ENCODE results near the gene SIDT1. TPM values are rescaled to one million over a fixed set of nuclear protein-coding genes. Genes with fewer than 3 reads are reported as not detected.

SIDT1 gene
- total RNA-seq, 1 donor from 2014 or later: not detected

GRCh38 chr3:113601240-113601639 lies 68.9 kb downstream of the SIDT1 start:
- H3K27ac ChIP-seq: no peak overlapping the region
- H3K9me3 ChIP-seq: no peaks in the 10 kb centered on the region
- no peak overlapping the region for H3K4me3 ChIP-seq
- no peaks in the 10 kb centered on the region for H3K36me3 ChIP-seq
- no peak for DNase-seq (ENCODE audit: low spot score in 2 of 2)
- no peak for TF ChIP-seq CTCF (IDR thresholded peaks at IDR 0.05)
- no peaks in the 10 kb centered on the region for H3K4me1 ChIP-seq
- H3K27me3 ChIP-seq: no peaks in the 10 kb centered on the region
- intact Hi-C loops (cut with DNase I): no loop called here

GRCh38 chr3:113602256-113602655 lies 69.9 kb downstream of the SIDT1 start:
- Histone ChIP-seq H3K27me3 (no peaks in the 10 kb centered on the region), H3K27ac (no peak overlapping the region), H3K4me1 (no peaks in the 10 kb centered on the region), H3K36me3 (no peaks in the 10 kb centered on the region), H3K9me3 (no peaks in the 10 kb centered on the region), H3K4me3 (no peak overlapping the region)
- intact Hi-C loops (cut with DNase I): no loop called here
- no peak for DNase-seq (ENCODE audit: low spot score in 2 of 2)
- TF ChIP-seq CTCF (IDR thresholded peaks at IDR 0.05): no peak

GRCh38 chr3:113602836-113603235 lies 70.5 kb downstream of the SIDT1 start:
- no peaks in the 10 kb centered on the region for H3K9me3 ChIP-seq
- no peaks in the 10 kb centered on the region for H3K4me1 ChIP-seq
- no peak for TF ChIP-seq CTCF (IDR thresholded peaks at IDR 0.05)
- intact Hi-C loops (cut with DNase I): no loop called here
- H3K36me3 ChIP-seq: no peaks in the 10 kb centered on the region
- H3K27me3 ChIP-seq: no peaks in the 10 kb centered on the region
- DNase-seq (ENCODE audit: low spot score in 2 of 2): no peak
- no peak overlapping the region for H3K4me3 ChIP-seq
- H3K27ac ChIP-seq: no peak overlapping the region

GRCh38 chr3:113606539-113607218 lies 74.3 kb downstream of the SIDT1 start:
- no peaks in the 10 kb centered on the region for H3K4me1 ChIP-seq
- no peak for TF ChIP-seq CTCF (IDR thresholded peaks at IDR 0.05)
- H3K9me3 ChIP-seq: no peaks in the 10 kb centered on the region
- no peaks in the 10 kb centered on the region for H3K36me3 ChIP-seq
- H3K27ac ChIP-seq: no peak overlapping the region
- no peak for DNase-seq (ENCODE audit: low spot score in 2 of 2)
- no peak overlapping the region for H3K4me3 ChIP-seq
- H3K27me3 ChIP-seq: no peaks in the 10 kb centered on the region
- intact Hi-C loops (cut with DNase I): no loop called here

GRCh38 chr3:113607219-113607596 lies 74.9 kb downstream of the SIDT1 start:
- Histone ChIP-seq H3K4me1 (no peaks in the 10 kb centered on the region), H3K9me3 (no peaks in the 10 kb centered on the region), H3K4me3 (no peak overlapping the region), H3K36me3 (no peaks in the 10 kb centered on the region), H3K27ac (no peak overlapping the region), H3K27me3 (no peaks in the 10 kb centered on the region)
- no peak for DNase-seq (ENCODE audit: low spot score in 2 of 2)
- TF ChIP-seq CTCF (IDR thresholded peaks at IDR 0.05): no peak
- intact Hi-C loops (cut with DNase I): no loop called here

GRCh38 chr3:113614402-113614801 lies 82.0 kb downstream of the SIDT1 start:
- intact Hi-C loops (cut with DNase I): no loop called here
- Histone ChIP-seq H3K9me3 (no peaks in the 10 kb centered on the region), H3K4me1 (no peaks in the 10 kb centered on the region), H3K27ac (no peak overlapping the region), H3K4me3 (no peak overlapping the region), H3K27me3 (no peaks in the 10 kb centered on the region), H3K36me3 (no peaks in the 10 kb centered on the region)
- peak in 1 of 2 donors; percentile 13 for DNase-seq (ENCODE audit: low spot score in 2 of 2)
- TF ChIP-seq CTCF (IDR thresholded peaks at IDR 0.05): no peak

Data from ascending aorta (tissue), 2 donors.